ENCODE results near the gene SLC39A6.

SLC39A6 gene

DNA sequence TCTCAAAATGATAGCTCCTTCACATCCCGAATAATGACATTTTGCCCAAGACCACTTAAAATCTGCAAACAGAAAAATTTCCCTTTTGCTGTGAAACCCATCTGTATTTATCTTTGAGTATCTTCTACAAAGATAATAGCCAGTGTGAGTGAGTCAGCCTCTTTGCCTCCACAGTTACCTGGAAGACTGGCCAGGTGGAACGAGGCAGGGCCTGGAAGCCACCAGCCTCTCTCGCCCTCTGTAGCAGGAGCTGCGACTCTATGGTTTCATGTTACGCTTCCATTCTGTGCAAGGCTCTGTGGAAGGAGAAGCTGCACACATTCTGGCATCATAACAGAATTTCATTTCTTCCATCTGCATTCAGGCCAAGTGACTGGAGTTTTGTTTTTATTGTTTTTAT lies 10.1 kb upstream of the SLC39A6 start:
- H3K4me3 ChIP-seq (ENCODE audit: low read depth, low read length) = no peak overlapping the region
- TF ChIP-seq, protein P1, sequence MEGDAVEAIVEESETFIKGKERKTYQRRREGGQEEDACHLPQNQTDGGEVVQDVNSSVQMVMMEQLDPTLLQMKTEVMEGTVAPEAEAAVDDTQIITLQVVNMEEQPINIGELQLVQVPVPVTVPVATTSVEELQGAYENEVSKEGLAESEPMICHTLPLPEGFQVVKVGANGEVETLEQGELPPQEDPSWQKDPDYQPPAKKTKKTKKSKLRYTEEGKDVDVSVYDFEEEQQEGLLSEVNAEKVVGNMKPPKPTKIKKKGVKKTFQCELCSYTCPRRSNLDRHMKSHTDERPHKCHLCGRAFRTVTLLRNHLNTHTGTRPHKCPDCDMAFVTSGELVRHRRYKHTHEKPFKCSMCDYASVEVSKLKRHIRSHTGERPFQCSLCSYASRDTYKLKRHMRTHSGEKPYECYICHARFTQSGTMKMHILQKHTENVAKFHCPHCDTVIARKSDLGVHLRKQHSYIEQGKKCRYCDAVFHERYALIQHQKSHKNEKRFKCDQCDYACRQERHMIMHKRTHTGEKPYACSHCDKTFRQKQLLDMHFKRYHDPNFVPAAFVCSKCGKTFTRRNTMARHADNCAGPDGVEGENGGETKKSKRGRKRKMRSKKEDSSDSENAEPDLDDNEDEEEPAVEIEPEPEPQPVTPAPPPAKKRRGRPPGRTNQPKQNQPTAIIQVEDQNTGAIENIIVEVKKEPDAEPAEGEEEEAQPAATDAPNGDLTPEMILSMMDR (IDR thresholded peaks at IDR 0.05; ENCODE audit: borderline replicate concordance, insufficient read depth, low read depth, low read length) = no peak

DNA sequence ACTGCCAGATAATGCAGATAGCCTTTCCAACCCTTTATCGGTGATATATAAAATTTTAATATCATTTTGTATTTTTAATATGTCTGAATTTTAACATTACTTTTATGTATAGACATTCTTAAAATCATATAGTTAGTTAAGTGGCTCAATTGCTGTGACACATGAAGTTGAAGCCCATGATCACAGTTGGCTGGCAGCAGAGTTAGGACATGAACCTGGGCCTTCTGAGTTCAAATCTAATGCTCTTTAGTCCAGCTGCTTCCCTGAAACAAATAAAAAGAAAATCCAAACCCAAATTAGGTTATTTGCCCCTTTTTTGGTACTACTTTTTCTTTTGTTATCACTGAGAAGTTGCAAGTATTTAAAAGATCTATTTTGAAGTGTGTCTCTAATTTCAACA lies 6.1 kb upstream of the SLC39A6 start:
- H3K4me3 ChIP-seq (ENCODE audit: low read depth, low read length) = no peak overlapping the region
- TF ChIP-seq, protein P1 (IDR thresholded peaks at IDR 0.05; ENCODE audit: borderline replicate concordance, insufficient read depth, low read depth, low read length) = no peak

DNA sequence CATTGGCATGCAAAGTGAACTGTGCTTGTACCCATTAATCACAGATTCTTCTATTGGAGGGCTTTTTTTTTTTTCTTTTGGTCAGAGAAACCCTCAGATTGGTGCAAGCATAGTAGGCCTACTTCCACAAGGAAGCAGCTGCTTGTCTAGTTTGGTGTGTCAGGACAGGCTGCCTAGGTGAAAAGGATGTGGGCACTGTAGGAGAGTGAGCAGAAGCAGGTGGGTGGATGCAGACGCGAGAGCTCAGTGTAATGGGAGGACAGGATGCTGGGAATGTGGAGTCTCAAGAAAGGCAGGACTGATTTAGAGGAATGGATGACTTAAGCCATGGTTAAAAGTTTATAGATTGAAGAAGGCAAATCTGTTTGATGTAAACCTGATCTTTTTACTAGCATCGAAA lies 3.6 kb upstream of the SLC39A6 start:
- TF ChIP-seq, protein P1 (IDR thresholded peaks at IDR 0.05; ENCODE audit: borderline replicate concordance, insufficient read depth, low read depth, low read length) = no peak
- no peak overlapping the region for H3K4me3 ChIP-seq (ENCODE audit: low read depth, low read length)

- TF ChIP-seq, protein P1 (IDR thresholded peaks at IDR 0.05; ENCODE audit: borderline replicate concordance, insufficient read depth, low read depth, low read length) = no peak
- no peak overlapping the region for H3K4me3 ChIP-seq (ENCODE audit: low read depth, low read length)
These were observed 2.7 kb upstream of the SLC39A6 start for GRCh38 chr18:36131692-36132483.

DNA sequence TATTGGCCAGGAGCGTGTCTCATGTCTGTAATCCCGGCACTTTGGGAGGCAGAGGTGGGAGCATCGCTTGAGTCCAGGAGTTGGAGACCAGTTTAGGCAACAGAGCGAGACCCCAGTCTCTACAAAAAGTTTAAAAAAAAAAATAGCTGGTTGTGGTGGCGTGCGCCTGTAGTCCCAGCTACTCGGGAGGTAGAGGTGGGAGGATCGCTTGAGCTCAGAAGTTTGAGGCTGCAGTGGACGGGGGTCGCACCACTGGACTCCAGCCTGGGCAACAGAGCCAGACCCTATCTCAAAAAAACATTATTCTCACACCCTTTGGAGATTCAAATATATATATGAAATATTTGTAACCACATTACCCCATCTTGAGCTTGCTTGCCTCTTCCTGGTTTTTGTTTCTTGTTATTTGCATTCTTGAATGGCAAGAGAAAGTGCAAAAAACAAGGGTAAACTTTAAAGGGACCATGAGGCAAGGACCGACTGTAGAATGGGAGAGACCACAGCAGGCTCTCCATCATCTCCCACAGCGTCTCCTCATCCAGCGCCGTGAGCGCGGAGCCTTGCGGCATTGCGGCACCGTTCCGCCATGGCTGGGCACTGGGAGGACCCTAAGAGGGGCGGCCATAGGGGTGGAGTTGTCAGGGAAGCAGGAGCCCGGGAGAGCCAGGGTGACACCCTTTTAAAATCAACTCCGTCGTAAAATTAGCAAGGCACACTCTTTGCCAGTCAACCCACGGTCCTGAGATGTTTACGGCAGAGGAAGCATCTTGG lies 1.9 kb upstream of the SLC39A6 start:
- H3K4me3 ChIP-seq (ENCODE audit: low read depth, low read length) = peak overlapping the region; percentile 95
- TF ChIP-seq, protein P1 (IDR thresholded peaks at IDR 0.05; ENCODE audit: borderline replicate concordance, insufficient read depth, low read depth, low read length) = no peak

DNA sequence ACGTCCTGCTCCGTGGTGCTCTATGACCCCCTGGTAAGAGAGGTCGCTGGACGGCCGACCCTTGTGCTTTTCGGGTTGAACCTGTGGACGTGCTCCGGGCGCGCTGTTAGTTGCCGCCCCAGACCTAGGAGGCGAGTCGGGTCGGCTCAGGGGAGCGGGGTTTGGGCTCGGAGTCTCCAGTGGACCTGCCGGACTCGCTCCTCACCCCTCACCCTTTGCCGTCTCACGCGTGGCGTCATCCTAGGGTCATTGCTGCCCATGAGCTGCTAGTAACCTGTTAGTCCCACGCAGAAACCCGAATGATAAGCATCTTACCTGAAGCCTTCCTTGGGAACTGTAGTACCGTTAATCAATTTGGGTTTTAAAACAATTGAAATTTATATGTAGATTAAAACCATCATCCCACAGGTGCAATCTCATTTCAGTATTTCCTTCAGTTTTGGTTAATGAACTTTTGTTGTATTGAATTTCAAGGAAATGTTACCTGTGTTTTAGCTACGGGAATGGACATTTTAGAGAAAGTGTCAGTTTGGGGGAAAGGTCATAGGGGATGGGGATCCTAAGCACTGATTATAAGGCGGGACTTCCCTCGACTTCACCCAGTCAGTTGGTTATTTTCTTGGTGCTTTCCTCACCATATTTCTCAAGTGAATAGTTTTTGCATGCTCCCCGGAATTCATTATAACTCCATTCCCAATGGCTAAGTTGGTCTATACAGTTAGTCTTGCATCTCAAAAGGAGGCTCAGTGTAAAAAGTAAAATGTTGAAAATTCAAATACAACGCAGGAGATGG lies 1.1 kb upstream of the SLC39A6 start:
- TF ChIP-seq, protein P1 (IDR thresholded peaks at IDR 0.05; ENCODE audit: borderline replicate concordance, insufficient read depth, low read depth, low read length) = no peak
- peak overlapping the region; percentile 95 for H3K4me3 ChIP-seq (ENCODE audit: low read depth, low read length)

All from GM12875 (cell line).